GM21367 (cell line): Measurements from ENCODE around the gene RAPGEF5.

Experiments used
- ATAC-seq: cut with Tn5 transposase; IDR thresholded peaks from one replicate; pipeline ENCODE4 v1.9.1; 2021; ENCODE audit not compliant: unreplicated experiment

RAPGEF5 gene

DNA sequence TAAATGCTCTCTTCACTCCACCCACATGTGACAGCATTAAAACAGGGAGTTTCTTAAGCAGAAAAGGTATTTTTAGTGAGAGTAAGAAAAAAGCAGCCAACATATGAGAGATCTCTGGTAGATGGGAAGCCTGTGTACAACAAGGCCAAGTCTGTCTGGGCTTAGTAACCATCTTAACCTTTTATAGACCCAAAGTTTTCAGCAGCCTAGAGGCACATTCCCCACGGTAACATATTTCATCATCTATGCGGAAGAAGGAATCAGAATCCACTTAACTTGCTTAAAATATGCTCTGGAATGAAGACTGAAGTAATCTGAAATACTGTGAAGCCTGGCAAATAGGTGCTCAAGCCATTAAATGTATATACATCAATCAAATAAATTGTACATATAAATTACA, 127.8 kb downstream of the RAPGEF5 start:
- ATAC-seq = no peak

DNA sequence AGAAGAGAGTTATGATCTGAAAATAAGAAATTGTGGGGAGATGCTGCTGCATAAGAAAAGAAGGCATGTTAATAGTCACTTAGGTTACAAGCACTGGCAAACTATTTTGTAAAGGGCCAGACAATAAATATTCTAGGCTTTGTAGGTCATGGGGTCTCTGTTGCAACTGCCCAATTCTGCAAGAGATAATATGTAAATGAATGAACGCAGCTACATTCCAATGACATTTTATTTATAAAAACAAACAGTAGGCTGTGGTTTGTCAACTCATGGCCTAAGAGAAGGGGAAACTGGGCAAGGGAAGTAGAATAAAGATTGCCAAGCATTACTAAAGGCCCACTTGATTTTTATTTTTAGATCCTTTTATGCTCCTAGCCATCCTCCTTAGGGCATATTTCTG, 133.1 kb downstream of the RAPGEF5 start:
- ATAC-seq = no peak

DNA sequence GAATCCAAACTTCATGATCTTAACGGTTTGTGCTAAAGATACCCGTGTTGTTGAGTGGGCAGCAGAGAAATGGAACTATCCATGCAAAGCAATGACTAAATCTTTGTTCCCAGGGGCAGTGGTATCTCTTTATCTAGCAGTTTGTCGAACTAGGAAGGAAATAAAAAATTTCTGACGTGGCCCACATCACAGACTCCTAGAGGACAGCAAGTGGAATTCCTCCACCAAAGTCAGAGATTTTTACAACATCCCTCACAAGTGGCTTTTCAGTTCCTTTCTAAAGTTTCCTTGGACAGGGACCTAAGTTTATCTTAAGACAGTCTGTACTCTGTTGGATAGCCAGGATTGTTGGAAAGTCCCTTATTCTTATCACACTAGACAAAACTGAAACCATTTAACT, 136.0 kb downstream of the RAPGEF5 start:
- no peak for ATAC-seq

DNA sequence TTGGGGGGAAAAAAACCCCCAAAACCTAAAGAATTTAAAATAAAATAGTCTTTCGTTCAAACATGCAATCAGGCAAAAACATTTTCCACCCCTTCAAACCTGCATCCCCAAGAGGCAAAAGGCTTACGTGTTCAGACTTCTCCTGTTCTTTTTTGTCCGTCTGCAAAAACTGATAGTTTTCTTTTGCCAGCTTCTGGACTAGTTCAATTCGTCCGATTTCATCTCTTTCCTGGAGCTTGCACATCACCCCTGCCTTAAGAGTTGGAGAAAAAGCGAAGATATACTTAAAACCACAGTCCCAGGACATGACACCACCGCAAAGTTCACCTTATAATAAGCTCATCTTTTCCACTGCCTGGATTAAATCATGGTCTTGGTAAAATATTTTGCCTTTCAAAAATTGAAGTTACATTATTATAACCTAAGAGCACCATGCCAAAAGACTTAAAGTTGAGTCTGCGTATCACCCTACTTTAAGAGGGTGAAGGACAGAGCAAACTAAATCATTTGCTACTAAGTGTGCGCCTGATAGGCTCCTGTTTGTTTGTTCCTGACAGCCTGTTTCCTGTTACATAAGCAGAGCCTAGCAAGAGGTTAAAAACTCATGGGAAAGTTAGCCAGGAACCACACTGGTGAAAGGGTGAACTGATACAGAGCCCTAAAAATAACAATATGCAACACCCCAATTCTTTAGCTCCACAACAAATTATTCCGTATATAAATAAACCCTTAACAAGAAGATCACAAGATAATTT, 137.0 kb downstream of the RAPGEF5 start:
- ATAC-seq = no peak

DNA sequence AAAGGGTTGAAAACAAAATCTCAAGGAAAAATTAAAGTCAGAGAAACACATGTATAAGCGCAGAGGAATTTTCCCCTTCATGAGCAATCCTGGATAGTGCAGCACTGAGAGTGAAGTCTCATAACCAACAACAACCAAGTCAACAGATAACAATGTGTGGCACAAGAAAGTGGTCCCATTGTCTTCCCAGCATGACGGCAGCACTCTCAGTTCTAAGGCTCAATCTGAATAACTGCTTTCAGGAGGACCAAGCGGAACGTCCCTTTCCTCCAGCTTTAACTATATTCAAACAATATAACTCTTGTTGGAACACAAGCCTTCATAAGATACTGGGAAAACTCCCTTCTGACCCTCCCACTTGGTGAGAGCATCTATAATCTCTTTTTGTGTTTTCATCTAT, 137.9 kb downstream of the RAPGEF5 start:
- no peak for ATAC-seq

DNA sequence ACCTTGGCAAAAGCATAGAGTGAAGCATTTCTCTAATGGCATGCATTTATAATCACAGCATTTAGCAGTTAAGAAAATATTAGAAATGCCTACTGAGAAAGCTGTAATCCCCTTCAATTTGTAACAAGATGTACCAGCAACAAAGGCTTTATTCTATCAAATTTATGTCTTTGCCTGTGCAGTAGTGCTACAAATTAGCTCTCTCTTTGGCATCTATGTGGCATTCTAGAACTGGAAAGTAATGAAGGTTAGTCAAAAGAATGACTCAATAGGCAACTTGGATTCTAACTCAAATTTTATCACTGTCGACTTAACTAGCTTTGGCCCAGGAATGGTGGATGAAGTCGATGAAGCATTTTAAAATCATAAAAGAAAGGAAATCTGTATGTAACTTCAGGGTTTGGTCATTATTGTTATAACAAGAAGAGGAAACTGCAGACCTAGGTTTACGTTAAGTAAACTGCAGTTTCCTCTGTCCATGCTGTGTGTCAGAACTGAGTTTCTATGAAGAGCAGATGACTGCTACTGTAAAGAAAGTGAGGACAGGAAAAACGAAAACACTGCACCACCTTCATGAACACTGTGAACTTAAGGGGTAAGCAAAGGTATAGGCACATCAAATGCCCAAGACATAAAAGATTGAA, 140.0 kb downstream of the RAPGEF5 start:
- no peak for ATAC-seq

DNA sequence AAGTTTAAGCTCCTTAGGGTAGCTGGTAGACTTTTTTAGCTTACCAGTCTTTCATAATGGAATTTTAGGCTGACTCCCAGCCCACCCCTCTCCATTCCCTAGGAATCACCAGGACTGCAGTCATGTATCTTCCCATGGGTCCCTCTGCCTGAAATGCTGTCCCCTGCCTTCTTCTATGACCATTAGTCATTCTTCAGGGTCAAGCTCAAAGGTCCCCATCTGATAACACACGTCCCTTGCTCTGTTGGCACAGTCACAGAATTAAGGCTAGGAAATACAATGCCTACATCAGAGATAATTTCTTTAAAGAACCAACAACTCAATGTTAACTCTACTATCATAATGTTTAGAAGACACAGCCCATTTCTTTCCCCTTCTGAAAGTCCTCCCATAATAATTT, 140.6 kb downstream of the RAPGEF5 start:
- no peak for ATAC-seq

DNA sequence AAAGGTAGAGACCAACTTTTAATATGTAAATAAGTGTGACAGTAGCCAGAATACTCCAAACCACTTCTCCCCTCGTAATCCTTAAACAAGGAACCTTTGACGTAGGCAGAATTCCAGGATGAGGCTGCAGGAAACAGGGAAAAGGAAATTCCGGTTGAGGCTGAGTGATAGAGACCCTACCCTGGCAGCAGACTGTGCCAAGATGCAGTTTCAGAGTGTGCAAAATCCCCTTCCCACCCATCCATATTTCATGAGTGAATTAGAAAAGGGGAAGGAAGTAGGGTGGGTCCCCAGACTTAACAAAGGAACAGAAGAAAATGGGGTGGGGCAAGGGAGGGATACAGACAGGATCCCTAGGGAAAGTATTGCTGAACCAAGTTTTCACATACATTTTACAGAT, 143.0 kb downstream of the RAPGEF5 start:
- ATAC-seq = no peak

DNA sequence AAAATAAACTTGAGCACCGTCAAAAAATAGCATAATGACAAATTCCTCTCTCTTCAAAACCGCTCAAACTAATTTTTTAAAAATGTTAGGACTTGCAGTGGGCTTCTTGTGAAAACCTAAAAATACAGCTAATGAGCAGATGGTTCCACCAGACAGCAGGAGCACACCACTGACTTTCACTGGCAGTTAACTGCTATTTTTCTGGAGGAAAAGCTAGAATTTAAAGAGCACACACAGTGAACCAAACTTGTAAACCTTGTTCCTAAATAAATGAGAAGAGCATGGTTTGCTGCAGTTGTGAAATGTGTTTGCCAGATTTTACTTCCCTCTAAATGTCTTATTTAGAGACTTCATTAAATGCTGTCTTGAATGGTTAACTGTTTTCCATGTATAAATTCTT, 143.9 kb downstream of the RAPGEF5 start:
- no peak for ATAC-seq

DNA sequence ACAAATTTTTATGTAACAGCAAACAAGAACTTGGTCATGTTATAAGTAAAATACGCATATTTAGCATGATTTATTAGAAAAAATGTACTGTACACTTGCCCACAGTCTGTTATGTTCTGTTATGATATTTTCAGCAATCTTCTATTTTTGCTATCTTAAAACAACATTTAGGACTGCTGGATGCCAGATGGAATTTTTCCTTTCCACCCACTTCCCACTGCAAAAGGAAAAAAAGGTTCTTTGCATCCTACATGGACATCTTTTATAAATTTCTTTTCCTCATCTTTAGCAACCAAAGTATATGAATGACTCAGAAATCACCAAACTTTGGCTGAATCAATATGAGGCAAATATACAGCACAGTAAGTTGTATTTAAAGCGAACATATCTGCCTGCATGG, 146.0 kb downstream of the RAPGEF5 start:
- ATAC-seq = no peak

DNA sequence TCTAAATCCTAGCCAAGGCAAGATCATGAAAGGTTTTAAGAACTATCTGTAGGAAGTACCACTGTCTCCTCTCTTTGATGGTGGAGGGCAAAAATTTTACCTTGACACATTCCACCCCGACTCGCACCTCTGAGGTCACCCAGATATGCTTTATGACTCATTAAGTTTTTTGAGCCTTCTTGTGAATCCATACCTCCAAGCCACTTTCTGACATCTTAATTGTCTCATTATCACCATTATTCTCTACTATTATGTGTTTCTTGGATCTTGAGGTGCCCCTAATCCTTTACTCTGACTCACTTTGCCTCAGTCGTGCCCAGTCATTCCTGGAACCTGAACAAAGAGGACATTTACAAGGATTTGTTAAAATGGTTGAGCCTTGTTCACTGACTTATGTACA, 146.6 kb downstream of the RAPGEF5 start:
- no peak for ATAC-seq

DNA sequence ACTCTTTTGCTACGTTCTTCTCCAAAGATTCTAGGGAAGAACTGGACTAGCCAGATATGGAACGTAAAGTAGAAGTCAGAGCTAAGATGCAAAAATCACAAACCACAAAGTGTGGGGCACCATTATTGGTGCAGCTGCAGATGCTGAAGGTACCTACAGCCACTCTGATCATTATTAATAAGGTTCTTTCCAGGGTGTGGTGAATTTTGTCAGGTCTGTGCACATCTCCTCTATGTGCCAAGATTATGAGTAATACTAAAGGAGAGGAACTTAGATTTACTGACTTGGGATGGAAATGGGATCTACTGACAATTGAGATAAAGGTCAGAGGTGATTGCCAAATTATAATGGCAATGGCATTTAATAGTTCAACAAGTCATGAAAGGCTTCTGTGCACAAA, 148.2 kb downstream of the RAPGEF5 start:
- no peak for ATAC-seq

DNA sequence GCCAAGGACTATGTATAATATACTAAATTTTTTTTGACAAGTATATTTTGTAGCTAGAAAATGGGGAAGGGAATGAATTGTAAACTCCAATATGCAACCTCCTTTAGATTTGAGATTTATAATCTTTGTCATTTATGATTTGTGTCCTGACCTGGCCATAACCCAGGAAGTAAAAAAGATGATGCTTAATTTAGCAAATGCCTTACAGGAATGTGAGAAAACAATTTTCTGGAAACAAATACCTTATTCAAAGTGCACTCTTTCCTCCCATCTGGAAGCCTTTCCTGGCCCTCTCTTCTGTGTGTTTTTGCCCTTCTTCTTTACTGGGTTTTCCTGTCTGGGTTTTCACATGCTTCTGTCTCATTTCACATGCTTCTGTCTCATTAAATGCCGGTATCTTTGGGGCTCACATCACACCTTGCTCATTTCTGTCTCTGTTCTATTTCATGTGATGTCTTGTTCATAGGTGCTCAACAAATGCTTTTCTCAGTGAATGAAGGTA, 149.2 kb downstream of the RAPGEF5 start:
- ATAC-seq = no peak

DNA sequence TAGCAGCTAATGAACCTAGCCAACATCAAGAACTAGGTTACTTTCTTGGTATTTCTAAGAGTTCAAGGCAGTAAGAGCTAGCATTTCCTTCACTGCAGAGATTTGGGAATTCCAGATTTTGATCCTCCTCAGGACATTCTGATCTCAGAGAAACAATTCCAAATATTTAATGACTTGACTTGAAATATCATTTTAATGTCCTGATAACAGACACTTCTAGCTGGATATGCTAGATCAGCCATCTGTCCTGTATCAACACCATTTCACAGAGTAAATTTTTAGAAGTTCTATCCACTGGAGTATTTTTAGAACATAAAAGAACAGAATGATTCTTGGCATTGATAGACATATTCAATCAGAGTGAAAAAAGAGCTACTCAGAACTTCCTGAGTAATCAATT, 151.3 kb downstream of the RAPGEF5 start:
- no peak for ATAC-seq

DNA sequence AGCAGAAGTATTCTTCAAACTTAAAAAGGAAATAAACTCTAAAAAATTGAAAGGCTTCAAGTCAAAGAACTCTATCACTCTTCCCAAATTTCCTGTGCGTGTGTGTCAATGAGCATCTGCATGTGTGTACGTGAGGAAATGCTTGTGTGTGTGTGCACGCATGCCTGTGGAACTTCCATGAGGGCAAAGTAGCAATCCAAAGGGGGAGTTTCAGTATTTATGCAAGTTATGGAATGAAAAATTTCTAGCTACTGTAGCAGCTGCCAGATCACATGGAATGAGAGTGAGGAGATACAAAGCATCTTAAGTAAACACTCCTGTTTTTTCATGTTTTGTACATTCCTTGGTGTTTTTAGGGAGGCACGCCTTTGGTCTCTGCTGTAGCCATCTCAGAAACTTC, 152.6 kb downstream of the RAPGEF5 start:
- ATAC-seq = no peak

DNA sequence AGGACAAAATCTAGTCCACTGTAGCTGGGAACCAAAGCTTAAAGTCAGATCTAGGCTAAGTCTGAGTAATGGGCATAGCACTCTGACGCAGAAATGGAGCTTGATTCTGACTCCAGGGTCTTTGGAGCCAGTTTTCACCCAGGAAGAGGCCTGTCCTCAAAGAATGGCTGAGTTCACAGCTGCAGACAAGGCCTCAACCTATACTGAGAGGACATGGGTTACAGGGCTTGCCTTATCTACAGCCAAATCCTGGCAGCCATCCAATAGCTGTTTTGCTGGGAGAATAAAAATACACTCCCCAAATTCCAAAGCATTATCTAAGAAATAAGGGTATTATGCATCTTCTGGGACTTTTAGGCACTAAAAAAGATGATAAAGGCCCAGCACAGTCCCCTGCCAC, 154.8 kb downstream of the RAPGEF5 start:
- ATAC-seq = no peak

DNA sequence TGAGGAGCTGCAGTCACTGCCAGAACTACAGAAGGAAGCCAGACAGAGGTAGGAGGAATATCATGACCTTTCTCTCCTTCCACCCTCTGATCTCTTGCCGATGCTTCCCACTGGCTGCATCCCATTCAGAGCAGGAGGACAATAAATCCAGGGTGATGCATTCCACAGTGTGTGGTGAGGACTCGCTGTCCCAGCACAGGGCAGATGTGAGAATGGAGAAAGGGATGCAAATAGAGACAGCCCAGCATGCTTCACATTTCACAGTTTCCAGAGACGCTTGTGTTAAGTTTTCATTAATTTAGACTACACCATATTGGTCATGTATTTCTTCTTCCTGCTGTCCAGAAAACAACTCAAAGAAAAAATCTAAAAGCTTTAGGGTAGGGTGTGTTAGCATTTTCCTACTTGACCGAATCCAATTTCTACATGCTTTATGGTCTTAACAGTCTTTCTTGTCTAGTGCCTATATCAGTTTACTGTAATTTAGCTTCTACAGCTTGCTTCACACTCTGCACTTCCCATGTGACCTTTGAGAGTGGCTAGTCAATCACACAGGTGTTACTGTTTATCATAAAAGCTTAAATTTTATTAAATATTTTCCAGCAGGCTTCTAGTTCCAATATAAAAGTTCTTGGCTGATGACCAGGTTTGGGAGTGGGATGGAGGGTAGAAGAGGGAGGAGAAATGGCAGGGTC, 155.6 kb downstream of the RAPGEF5 start:
- no peak for ATAC-seq

DNA sequence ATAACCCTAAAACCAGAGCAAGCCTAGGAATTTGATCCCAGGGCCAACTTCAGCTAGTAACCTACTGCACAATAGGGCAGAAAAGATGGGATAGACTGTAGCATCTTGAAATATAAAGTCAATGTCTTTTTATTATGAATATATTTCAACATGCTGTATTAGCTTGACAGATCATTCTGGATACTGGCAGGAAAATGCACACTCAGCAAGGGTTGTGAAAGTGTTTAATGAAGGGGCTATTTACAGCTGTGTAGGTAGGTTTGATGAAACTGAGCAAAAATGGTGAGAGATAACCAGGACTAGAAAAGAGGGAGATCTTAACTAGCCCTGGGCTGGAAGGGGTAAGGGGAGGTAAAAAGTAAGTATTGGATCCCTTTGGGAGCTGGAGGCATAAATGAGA, 156.2 kb downstream of the RAPGEF5 start:
- no peak for ATAC-seq

DNA sequence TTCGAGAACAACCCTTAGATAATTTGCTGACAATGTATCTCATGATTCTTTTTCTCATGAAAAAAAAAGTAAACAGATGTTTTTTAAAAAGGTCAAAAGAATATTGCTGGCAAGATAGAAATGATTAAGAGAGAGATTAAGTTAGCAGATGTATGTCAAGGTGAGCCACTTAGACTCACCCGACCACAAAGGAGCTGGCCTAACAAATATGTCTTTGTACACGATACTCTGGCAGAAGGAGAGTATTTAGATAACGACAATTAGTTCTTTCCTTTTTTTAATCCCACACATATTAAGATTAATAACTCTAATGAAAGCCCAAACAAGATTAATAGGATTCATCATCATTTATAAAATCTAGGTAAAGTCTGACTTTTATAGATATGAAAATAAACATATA, 156.7 kb downstream of the RAPGEF5 start:
- no peak for ATAC-seq

DNA sequence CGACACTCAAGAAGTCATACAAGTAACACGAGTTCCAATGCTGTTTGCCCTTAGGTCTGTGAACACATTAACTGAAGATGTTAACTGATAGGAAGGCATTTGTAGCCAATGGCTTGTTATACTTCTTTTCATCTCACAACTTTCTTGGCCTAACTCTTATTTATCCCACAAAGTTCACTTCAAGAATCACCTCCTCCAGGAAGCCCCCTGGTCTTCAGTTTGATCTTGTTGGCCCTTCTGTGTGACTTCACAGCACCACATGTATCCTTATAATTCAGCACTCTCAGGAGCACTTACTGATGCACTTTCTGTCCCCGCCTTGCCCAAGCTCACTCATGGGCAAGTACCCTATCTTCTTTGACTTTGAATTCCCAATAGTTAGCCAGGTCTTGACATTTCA, 159.6 kb downstream of the RAPGEF5 start:
- ATAC-seq = no peak

DNA sequence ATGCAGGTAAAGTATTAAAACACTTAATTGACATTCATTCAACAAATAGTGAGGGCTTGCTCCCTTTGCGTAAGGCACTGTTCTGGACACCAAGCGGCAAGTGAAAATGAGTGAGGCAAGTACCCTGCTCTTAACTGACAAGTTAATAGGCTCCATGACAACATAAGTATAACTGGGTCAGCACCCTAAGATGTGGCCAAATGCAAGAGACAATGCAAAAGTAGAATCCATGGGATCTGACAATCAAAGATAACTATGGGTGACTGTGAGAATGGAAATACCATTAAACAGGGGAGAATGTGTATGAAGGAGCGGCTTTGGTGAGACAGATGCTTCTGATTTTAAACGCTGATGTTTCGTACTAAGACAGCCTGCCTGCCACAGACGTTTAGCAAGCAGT, 160.5 kb downstream of the RAPGEF5 start:
- no peak for ATAC-seq
